Adrenal gland (tissue), 12 donors: ENCODE measurements around the gene TBC1D32. TPM values are rescaled to one million over a fixed set of nuclear protein-coding genes. Genes with fewer than 3 reads are reported as not detected.

Source experiments
- DNase-seq, 7 donors: peaks; one replicate each; pipeline ENCODE4 v3.0.0-alpha.2; 2019 to 2020
- H3K27ac ChIP-seq, 5 donors: fragments of 200-600 bp; sonication (generic) in 4 of 5; 1 replicate in 3 of 5; 2 replicates in 2 of 5; pipeline versions ENCODE4 v1.5.1 to v1.8.0; 2016 to 2020; ENCODE audit warnings: mild to moderate bottlenecking in 1 of 5
- H3K27me3 ChIP-seq: fragments of 200-600 bp; 2 replicates; pipeline ENCODE4 v1.8.0; 2021
- H3K36me3 ChIP-seq, 2 donors: fragments of 200-600 bp; replicated peaks in 1 of 2; 1 replicate in 1 of 2; 2 replicates in 1 of 2; pipeline versions ENCODE4 v1.5.1 to v1.8.0; 2018 to 2022
- H3K4me1 ChIP-seq, 2 donors: fragments of 200-600 bp; replicated peaks in 1 of 2; 1 replicate in 1 of 2; 2 replicates in 1 of 2; pipeline versions ENCODE4 v1.5.1 to v1.8.0; 2018 to 2021
- H3K4me3 ChIP-seq, 4 donors: fragments of 200-600 bp; sonication (generic) in 3 of 4; one replicate each; pipeline ENCODE4 v1.5.1; 2016 to 2018
- H3K9me3 ChIP-seq, 3 donors: fragments of 200-600 bp; sonication (generic) in 1 of 3; replicated peaks in 1 of 3; 1 replicate in 2 of 3; 2 replicates in 1 of 3; pipeline versions ENCODE4 v1.5.1 to v1.8.0; 2016 to 2021
- CTCF ChIP-seq, 6 experiments: fragments of 450-650 bp in 4 of 6; fragments of 200-600 bp in 2 of 6; sonication (generic) in 1 of 6; IDR thresholded peaks; 1 replicate in 5 of 6; 2 replicates in 1 of 6; pipeline versions ENCODE4 v1.5.1 to v1.8.0; 2016 to 2021; ENCODE audit warnings: antibody characterized with exemption in 6 of 6, mild to moderate bottlenecking in 2 of 6, moderate library complexity in 1 of 6
- POLR2A ChIP-seq, 2 donors: fragments of 450-650 bp; IDR thresholded peaks; one replicate each; pipeline ENCODE4 v1.6.1; 2017; ENCODE audit warnings: antibody characterized with exemption in 2 of 2, mild to moderate bottlenecking in 2 of 2, moderate library complexity in 1 of 2
- WGBS, 4 donors: extraction: QIAGEN DNeasy Blood & Tissue Kit in 2 of 4; methylation state at CpG; one replicate each; pipeline versions ENCODE4 v1.1.5 to v1.1.7; 2013 to 2017; 5-methylcytosine and 5-hydroxymethylcytosine counted together
- intact Hi-C, 2 donors: fragments of 100-400 bp; cut with DNase I; formaldehyde crosslinking; loops; one replicate each; pipeline versions ENCODE4 v1.14.1 to v1.15.0; 2022 to 2023
- polyA plus RNA-seq, 3 donors: library from polyadenylated mRNA; stranded (reverse); fragments of 200-250 nt in 2 of 3; fragments of 350-450 nt in 1 of 3; fragmentation: Illumina TruSeq in 1 of 3; extraction: RNeasy Lipid Tissue Mini Kit (QIAGEN cat#74804) in 1 of 3; gene quantifications; one replicate each; pipeline ENCODE4 v1.2.3, GENCODE V29; 2013 to 2014
- small RNA-seq, 2 donors: library from RNA; depleted of rRNA; stranded (forward); fragments of <200 nt; gene quantifications; one replicate each; pipeline ENCODE3, GENCODE V24; 2016
- total RNA-seq, 9 donors: library from RNA; depleted of rRNA in 4 of 9; stranded (reverse); fragments of >200 nt in 4 of 9; fragments of 120-200 nt in 1 of 9; fragmentation: NEBNext Ultra II Directional in 1 of 9; extraction: Animal tissue kit (Norgen Biotek cat#: 25700) in 1 of 9; gene quantifications; one replicate each; pipeline versions ENCODE4 v1.1.0 to v1.2.4, GENCODE V29; 2013 to 2023
- donor health status: healthy with polysubstance abuse.
- donor health status: Bipolar disorder and iron deficiency.
- donor health status: DM: yes; HTN: yes; CAD: no.
- donor health status: DM: no; HTN: no; CAD: no.
- donor health status: DM: no; HTN: no; CAD: no.
- donor health status: DM: yes; HTN: yes; CAD: no.

The TBC1D32 gene
- total and polyA plus RNA-seq, 12 donors, result 1.9 to 41.5 (median 9.0) TPM

GRCh38 chr6:121040831-121041230, 293.4 kb downstream of the TBC1D32 start:
- no peak overlapping the region for H3K4me3 ChIP-seq
- H3K36me3 ChIP-seq, result no peaks in the 10 kb centered on the region
- 53 to 65% (median 58%) methylated on average over 3 of the region's 3 CpGs for WGBS, 4 donors
- no peaks in the 10 kb centered on the region for H3K27me3 ChIP-seq
- H3K4me1 ChIP-seq, result no peaks in the 10 kb centered on the region
- intact Hi-C loops, result no loop called here
- H3K27ac ChIP-seq, result no peak overlapping the region
- no peak for TF ChIP-seq CTCF (IDR thresholded peaks at IDR 0.05)
- no peak for TF ChIP-seq POLR2A (IDR thresholded peaks at IDR 0.05)
- no peak for DNase-seq
- H3K9me3 ChIP-seq, result no peaks in the 10 kb centered on the region

GRCh38 chr6:121033091-121033490, 301.2 kb downstream of the TBC1D32 start:
- H3K4me1 ChIP-seq, result no peaks in the 10 kb centered on the region
- no peak overlapping the region for H3K27ac ChIP-seq
- no peaks in the 10 kb centered on the region for H3K36me3 ChIP-seq
- no peaks in the 10 kb centered on the region for H3K9me3 ChIP-seq
- 68 to 86% (median 83%) methylated on average over 3 of the region's 3 CpGs for WGBS, 4 donors
- H3K4me3 ChIP-seq, result no peak overlapping the region
- no peak for TF ChIP-seq CTCF (IDR thresholded peaks at IDR 0.05)
- no peak for TF ChIP-seq POLR2A (IDR thresholded peaks at IDR 0.05)
- intact Hi-C loops, result no loop called here
- H3K27me3 ChIP-seq, result no peaks in the 10 kb centered on the region
- no peak for DNase-seq

- H3K9me3 ChIP-seq, result no peaks in the 10 kb centered on the region
- intact Hi-C loops, result no loop called here
- no peak overlapping the region for H3K27ac ChIP-seq
- no peak for DNase-seq
- TF ChIP-seq POLR2A (IDR thresholded peaks at IDR 0.05), result no peak
- TF ChIP-seq CTCF (IDR thresholded peaks at IDR 0.05), result no peak
- no peaks in the 10 kb centered on the region for H3K4me1 ChIP-seq
- H3K4me3 ChIP-seq, result no peak overlapping the region
- 27 to 48% (median 32%) methylated on average over 1 of the region's 1 CpG for WGBS, 4 donors
- H3K36me3 ChIP-seq, result no peaks in the 10 kb centered on the region
- no peaks in the 10 kb centered on the region for H3K27me3 ChIP-seq
Observed at GRCh38 chr6:121032268-121033006, 301.8 kb downstream of the TBC1D32 start.

Small RNAs within 50 kb of the gene (small RNA-seq; reads per million reads assigned to genes)
- gene RF00019, result 0 reads per million in 2 donors
- gene RNU6-1286P, result 0 reads per million in 2 donors

Other genes starting within 250 kb of the TBC1D32 start
- 100 to 1,000 TPM; 282 to 893 (median 600) TPM for gene GJA1, start 101.2 kb upstream of the TBC1D32 start, total RNA-seq
- 100 to 1,000 TPM in 2 of 3 donors, 10 to 100 TPM in 1; 80.7 to 805 (median 130) TPM for gene GJA1, start 101.2 kb upstream of the TBC1D32 start, polyA plus RNA-seq